NCI-H1694 treated with DMSO at 0.1 percent for 48 hours (cell line): ENCODE data around the gene SCARF2.
"Not testable (repeated sequence)": the region's sequence is repeated elsewhere in the genome, so short reads cannot be mapped to it uniquely, and the experiment has no call there.

Experiments used
- DNase-seq: peaks from one replicate; lab custom pipeline; 2025; lab: John Stamatoyannopoulos, UW

SCARF2 gene

DNA sequence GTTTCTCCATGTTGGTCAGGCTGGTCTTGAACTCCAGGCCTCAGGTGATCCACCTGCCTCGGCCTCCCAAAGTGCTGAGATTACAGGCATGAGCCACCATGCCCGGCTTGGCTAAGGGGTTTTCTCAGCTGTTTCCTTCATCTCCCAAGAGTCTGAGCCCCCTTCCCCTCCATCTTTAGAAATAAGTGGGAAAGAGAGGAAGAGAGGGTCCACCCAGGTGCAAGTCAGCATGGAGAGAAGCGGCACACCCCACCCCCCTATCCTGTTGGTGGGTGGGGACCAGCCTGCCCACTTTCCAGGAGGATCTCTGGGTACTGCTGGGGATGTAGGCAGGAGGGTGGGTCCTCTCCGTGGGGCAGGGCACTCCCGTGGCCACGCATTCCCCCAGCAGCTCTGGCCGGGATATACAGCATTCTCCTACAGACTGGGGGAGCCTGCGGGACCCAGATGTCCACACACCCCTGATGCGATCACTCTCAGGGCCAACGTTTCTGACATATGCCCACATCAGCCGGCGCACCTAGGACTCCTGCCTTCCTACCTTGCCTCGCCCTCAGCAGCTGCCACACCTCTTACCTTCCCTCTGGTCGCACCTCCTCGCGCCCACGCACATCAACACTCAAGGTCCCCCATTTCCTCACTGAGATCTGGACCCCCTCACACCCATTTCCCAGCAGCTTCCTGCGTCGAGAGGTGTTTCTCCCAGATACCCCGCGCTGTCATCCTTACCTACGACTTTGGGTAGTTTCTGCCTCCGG lies 8.9 kb downstream of the SCARF2 start:
- DNase-seq = no peak

DNA sequence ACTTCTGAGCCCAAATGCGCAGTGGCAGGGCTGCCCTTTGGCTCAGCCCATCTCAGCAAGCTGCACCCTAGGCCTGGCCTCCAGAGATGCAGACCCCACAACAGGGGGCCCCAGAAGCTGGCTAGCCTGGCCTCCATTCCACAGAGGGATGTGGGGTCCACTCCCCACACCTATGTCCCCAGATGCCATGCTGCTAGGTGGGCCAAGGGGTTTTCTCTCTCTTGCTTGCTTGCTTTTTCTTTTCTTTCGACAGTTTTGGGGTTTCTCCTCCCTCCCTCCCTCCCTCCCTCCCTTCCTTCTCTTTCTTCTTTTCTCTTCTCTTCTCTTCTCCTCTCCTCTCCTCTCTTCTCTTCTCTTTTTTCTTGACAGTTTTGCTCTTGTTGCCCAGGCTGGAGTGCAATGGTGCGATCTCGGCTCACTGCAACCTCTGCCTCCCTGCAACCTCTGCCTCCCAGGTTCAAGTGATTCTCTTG lies 9.6 kb downstream of the SCARF2 start:
- no peak for DNase-seq

DNA sequence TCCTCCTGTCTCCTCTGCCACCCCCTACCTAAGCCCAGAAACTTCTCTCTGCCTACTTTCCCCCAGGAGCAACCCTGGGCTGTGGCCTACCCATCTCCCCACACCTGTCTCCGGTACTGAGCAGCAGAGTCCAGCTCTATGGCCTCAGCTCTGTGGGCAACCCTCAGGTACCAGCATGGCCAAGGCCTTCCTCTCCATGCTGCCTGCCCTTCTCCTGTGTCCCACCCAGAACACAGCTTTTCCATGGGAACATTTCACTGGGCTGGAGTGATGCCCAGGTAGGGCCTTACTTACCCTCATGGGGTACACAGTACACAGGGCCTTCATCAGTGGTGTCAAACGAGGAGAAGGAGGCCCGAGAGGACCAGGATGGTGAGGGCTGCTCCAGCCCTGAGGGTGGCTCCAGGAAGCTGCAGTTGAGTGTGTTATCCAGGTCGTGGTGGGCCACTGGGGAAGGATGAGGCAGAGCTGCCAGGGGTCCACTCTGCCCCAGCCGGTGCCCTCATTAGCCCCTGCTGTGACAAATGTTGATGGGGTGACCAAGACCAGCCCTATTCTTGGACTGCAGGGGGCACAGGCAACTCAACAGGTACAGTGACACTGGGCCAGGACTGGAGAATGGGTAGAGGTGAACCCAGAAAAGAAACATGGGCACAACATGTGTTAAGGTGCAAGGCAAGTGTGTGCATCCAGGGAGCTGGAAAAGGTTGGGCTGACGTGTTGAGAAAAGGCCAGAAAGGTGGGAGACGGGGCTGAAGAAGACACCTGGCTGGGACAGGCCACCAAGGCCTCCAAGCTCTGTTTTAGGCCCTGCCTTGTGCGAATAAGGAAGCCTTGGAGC lies 10.3 kb downstream of the SCARF2 start:
- no peak for DNase-seq

DNA sequence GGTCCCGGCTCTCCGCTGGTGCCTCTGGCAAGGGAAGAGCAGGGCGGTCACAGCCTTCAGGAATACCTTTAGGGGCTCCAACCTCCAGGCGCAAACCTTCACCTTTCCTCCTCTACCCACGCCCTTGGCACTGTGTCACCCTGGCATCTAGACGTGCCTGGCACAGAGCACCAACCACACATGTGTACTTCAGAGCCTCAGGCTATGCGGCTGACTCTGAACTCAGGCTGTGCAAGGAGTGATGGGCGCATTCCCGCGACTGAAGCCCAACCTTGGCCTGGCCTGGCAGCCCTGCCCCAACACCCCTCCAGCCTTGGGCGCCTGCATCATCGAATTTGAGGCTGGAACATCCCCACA lies 11.4 kb downstream of the SCARF2 start:
- DNase-seq = no peak

DNA sequence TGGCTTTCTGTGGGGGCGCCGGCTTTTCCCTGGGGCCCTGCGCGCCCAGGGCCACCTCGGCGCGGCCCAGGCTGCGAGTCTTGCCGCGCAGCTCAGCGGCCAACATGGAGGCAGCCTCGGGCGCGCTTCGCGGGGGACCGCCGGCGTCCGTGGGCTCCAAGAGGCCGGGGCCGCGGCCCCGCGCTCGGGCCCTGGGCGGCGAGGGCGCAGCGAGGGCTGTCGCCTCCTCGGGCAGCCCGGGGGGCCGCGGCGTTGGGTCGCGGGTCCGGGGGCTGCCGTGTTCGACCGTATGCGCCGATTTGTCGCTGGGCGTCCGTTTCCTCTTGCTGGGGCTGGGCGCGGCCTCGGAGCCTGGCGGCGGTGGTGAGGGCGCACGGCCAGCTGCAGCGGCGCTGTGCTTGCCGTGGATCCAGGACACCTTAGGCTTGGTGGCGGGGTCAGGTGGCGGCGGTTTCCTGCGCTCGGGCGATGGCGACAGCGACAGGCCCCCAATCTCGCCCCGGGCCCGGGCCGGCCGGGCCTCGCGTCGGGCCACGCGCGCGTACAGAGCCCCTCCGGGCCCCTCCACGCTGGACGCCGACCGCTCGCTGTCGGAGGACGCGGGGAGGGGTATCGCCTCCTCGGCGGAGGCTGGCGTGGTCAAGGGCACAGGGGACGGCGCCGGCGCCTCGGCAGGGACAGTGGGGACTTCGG lies 11.9 kb downstream of the SCARF2 start:
- no peak for DNase-seq

DNA sequence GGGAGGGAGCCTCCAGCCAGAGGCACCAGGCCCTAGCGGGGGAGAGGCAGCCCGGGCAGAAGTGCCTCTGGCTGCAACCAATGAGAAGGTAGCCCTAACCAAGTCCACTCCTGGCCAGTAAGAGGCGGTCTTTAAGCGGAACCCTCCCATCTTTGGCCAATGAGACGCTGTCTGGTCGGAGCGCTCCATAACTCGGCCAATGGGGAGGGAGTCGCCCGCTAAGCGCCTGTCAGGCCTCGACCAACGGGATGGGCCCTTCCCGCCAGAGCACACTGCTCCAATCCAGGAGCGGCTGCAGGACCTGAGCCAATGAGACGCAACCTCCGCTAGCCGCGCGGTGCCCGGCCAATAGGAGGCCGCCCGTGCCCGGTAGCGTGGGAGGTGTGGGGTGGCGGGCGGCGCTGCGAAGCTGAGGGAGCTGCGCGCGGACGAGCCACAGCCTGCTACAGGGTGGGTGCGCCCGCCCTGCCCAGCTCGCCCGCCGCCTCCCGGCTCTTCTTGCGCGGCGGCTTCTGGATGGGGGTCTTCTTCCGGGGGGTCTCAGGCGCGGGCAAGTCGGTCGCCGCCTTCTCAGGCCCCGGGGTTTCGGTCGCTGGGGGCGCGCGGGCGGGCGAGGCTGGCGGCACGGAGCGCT lies 12.6 kb downstream of the SCARF2 start:
- no peak for DNase-seq

DNA sequence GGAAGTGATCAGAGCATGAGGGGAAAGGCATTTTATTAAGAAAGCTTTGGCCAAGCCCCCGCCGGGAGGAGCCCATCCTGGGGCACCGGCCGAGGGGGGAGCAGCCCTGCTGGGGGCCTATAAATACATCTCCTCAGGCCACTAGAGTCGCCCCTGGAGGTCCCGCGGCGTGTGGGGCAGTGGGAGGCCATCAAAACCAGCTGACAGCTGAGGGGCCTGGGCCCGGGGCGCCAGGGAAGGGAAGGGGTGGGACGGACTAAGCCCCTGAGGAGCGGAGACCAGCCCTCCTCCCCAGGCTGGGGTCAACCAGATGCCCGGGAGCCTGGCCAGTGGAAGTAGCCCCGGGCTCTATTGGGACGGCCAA lies 13.1 kb downstream of the SCARF2 start:
- DNase-seq = no peak

DNA sequence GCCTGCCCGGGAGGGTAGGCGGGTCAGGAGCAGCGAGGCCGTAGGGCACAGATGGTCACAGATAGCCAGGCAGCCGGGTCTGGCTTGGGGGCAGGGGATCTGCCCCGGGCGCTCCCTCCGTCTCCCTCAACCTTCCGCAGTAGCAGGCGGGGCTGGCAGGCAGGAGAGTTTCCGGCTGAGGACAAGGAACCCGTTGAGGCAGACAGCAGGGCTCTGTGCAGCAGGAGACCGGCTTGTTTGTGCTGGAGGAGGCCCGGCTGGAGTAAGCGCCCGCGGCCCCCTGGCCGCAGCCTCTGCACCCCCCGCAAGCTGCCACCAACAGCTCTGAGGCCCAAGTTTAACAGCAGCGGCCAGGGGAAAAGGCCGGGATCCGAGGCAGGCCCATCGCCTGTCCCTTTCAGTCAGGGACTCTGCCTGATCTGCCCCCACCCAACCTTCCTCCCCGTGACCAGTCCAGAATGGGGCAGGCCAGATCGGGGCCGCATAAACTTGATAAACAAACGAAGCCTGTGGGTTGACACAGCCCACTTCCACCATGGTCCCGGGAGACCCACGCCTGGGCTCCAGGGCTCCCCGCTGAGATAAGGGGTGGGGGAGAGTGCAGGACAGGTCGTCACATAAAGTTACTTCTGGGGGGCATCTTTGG lies 13.6 kb downstream of the SCARF2 start:
- no peak for DNase-seq

DNA sequence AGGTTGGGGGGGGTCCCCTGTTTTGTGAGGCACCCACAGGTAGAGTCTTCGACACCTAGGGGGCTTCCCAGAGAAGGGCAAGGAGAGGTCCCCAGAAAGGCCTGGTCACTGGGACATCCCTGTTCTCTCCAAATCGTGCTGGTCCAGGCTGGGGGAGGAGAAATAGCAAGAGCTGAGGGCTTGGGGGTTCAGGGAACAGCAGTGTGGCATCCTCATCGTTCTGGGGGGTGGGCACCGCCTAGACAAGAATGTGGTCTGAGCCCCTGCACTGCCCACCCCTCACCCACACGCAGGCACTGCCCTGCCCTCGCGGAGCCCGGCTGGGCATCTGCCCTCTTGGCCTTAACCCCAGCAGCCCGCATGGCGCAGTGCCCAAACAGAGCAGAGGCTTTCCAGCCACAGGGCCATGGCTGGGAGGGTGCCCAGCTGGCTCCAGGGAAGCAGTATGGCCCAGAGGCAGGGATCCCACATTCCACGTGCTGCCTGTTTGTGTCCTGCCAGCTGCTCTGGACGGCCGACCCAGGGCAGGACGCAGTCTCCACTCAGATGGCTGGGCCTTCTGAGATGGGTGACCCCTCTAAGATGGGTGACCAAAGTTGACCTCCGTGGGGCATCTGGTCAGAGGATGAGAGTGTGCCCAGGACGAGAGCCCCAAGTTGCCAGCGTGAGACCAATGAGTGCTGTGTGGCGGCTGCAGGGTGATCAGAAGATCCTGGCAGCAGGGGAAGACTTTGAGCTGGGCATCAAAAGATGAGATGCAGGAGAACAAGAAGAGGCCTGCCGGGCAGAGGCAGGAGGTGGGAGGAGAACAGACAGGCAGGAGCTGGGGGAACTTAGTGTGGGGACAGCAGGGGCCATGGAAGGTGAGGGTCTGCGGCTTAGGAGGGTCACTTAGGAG lies 14.4 kb downstream of the SCARF2 start:
- DNase-seq = no peak

DNA sequence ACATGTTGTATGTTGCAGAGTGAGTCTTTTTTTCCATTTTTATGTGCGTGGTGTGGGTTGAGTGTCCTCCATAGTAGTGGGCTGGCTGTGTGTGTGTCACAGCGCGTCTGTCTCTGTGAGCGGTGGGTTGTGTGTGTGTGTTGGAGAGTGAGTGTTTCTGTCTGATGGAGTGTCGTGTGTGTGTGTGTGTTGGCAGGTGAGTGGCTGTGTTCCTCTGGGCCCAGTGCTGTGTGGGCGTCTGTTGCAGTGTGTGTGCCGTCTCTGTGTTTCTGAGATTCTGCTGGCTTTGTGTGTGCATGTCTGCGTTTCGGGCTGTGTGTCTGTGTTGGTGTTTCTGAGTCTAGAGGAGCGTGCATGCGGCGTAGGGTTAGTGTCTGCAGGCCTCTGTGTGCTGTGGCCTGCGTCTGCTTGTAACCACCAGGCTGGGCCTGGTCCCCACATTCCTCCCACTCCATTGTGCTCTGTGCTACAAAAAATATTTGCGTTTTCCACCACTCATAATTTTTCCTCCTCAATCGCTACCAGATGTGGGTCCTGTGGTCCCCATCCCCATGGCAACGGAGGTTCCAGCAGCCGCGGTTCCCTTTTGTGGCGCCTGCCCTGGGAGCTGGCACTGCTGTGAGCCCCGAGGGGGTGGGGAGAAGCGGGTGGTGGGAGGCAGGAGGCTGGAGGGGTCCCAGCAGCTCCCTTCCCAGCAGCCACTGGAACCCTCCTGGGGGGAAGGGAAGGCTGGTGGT lies 15.2 kb downstream of the SCARF2 start:
- peak; percentile 13 for DNase-seq

DNA sequence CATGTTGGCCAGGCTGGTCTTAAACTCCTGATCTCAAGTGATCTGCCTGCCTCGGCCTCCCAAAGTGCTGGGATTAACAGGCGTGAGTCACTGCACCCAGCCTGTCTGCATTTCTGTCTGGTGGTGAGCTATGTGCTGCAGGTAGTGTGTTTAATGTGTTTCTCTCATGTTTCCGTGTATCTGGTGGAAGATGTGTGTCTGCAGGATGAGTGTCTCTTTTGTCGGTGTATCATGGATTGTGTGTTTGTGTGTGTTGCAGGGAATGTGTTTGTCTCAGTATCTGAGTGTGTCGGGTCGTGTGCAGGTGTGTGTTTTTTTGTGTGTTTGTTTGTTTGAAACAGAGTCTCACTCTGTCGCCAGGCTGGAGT lies 16.1 kb downstream of the SCARF2 start:
- no peak for DNase-seq

DNA sequence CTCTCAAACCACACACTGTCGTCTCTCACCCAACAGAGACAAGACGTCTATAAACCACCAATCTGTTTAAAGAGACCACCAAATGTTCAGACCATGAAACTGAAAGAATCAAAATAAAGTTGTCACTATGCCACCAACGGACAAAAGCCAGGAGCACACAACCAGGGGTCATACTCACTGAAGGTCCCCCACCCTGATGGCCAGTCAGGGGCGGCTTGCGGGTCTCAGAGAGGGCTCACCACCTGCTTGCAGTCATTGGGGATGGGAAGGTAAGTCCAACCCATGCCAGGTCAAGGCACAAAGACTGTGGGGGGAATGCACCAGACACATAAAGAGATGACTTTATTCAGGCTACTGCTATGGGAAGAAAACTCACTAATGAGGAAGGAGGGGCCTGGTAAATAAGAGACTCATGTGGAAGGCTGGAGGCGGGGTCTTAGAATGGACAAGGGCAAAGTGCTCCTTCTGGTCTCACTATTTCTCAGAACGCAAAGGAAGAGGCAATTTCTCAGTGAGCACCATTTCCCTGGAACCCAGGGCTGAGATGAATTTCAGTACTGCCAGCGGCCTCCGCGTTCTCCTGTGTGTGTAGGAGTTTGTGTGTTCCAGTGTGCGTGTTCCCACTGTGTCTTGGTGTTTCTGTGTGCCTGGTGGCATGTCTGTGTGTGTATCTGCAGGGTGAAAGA lies 17.3 kb downstream of the SCARF2 start:
- DNase-seq = no peak

DNA sequence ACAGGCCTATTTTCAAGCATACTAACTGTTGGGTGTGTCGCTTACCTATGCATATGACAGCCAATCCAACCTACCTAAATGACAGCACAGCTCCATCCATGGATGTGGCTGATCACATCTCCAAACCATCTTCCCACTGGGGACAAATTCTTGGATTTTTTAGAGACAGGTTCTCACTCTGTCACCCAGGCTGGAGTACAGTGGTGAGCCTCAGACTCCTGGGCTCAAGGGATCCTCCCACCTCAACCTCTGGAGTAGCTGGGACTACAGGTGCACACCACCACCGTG lies 18.0 kb downstream of the SCARF2 start:
- DNase-seq = no peak

DNA sequence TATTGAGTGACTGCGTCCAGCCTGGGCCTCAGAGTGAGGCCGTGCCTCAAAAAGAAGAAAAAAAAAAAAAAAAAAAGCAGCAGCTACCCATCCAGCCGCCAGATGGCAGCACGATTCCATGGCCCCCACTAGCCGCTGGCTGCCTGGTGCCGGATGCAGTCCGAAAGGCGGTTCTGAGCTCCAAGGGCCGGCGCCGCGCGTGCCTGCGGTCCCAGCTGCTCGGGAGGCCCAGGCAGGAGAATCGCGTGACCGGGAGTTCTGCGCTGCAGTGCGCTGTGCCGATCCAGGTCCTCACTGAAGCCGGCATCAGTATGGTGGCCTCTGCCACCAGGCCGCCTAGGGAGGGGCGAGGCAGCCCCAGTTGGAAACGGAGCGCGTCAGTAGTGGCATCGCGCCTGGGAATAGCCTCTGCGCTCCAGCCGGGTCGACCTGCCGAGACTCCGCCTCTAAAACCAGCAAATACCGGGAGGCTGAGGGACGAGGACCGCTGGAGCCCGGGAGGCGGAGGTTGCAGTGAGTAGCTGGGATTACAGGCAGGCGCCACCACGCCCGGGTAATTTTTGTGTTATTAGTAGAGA lies 19.3 kb downstream of the SCARF2 start:
- peak; percentile 38 for DNase-seq

DNA sequence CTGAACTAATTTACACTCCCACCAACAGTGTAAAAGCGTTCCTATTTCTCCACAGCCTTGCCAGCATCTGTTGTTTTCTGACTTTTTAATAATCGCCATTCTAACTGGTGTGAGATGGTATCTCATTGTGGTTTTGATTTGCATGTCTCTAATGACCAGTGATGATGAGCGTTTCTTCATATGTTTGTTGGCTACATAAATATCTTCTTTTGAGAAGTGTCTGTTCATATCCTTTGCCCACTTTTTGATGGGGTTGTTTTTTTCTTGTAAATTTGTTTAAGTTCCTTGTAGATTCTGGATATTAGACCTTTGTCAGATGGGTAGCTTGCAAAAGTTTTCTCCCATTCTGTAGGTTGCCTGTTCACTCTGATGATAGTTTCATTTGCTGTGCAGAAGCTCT lies 21.9 kb downstream of the SCARF2 start:
- DNase-seq = not testable (repeated sequence)

DNA sequence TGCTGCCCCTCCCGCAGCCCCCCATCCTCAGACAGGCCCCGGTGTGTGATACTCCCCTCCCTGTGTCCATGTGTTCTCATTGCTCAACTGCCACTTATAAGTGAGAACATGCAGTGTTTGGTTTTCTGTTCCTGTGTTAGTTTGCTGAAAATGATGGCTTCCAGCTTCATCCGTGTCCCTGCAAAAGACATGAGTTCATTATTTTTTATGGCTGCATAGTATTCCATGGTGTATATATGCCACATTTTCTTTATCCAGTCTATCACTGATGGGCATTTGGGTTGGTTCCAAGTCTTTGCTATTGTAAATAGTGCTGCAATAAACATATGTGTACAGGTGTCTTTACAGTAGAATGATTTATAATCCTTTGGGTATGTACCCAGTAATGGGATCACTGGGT lies 22.4 kb downstream of the SCARF2 start:
- DNase-seq = not testable (repeated sequence)

DNA sequence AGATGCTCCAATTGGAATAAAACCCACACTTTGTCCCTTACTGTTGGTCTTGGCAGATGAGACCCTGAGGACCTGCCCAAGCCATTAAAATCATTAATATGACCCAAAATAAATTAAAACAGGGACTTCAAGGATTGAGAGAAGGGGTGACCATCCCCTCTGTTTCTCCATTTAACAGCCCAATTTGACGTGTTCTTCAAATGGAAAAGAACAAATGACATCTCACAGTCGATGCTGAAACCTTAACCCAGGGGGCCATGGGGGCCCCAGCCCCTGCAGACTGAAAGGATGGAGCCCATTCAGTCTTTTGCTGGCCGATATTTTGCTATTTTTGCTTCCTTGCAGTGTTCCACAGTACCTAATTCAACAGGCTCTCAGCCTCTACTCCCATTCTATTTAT lies 23.2 kb downstream of the SCARF2 start:
- DNase-seq = no peak

DNA sequence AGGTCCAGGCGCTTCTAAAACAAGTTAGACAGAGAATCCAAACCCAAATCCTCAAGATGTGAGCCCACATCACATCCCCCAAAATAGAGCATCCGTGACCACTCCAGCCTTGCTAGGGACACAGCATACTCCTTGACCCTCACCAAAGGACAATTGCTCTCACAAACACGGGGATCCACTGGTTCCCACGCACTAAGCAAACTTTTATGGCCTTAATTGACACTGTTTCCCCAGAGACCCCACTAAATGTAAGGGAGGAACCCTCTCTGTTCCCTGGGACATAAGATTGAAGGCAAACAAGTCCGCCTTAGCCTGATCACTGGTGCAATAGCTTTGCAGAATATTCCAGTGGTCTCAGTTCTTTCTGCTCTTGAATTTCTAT lies 23.6 kb downstream of the SCARF2 start:
- DNase-seq = no peak

DNA sequence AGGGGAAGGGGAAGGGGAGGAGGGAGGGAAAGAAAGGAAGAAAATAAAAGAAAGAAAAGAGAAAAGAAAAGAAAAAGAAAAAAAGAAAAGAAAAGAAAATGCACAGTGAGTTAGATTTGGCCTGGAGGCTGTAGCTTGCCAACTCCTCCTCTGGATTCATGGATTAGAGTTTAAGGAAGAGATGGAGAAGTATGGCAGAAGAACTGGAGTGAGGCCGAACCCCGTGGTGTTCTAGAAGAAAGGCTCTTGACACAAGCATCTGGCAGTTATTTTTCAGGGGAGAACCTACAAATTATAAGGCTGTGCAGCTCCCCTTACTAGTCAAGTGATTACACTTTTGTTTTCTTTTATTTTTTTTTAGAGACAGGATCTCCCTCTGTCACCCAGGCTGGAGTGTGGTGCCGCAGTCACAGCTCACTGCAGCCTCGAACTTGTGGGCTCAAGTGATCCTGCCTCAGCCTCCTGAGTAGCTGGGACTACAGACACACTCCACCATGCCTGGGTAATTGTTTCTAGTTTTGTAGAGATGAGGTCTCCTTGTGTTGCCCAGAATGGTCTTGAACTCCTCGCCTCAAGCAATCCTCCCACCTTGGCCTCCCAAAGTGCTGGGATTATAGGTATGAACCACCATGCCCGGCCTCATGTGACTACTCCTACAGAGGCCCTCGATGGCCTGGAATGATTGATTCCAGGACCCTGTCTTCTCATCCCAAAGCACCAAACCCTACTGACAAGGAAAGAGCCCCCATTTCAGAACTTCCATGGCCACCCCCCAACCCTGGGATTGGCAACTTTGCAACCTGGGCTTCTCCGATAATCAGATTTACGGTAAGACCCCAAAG lies 24.2 kb downstream of the SCARF2 start:
- DNase-seq = no peak
